Stimulated activated CD8-positive, alpha-beta memory T cell treated with anti-CD3 and anti-CD28 coated beads, Interleukin-12 subunit alpha, Interleukin-12 subunit beta, amount 100 ng/mL, for 24 hours (primary cell): ENCODE measurements around the gene LSMEM2.
A peak's percentile ranks its signal among the peaks of the same experiment; 100 is the strongest.
"Not testable (repeated sequence)": the region's sequence is repeated elsewhere in the genome, so short reads cannot be mapped to it uniquely, and the experiment has no call there.

Experiments
- DNase-seq: peaks from one replicate; pipeline ENCODE4 v3.0.0-alpha.2; 2020; ENCODE audit errors: extremely low read depth

The LSMEM2 gene

DNA sequence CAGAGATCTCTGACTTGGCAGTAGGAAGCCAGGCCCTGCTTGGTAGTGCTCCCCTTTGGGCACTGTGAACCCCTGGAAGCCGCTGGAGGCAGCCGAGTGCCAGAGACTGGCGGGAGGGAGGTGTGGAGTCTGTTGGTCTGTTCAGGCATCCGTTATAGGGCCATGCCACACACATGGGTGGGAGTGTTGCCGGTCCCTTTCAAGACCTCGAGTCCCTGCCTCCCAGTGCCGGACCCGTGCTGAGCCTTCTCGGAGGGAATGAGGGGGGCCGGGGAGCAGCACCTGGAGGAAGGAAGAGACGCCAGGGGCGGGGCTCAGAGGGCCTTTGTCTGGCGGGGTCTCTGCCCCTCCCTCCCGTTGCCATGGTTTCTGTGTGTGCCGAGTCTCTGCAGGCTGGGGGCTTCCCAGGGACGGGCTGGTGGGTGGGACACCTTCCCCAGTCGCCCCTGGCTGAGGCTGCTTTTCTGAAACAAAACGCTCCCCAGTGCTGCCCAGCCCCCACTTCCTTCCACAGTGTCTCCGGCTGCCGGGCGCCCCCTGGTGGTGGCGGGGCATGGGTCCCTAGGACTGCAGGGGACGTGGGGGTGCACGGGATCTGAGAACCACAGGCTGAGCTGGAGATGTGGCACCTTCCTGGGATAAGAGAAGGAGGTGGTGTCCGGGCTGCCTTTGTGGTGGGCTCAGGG is 32.9 kb upstream of the LSMEM2 start:
- peak; percentile 83 for DNase-seq

GRCh38 chr3:50246517-50246954 is 32.4 kb upstream of the LSMEM2 start:
- DNase-seq = peak; percentile 69

- no peak for DNase-seq
Observed at GRCh38 chr3:50248387-50248786, 30.5 kb upstream of the LSMEM2 start.

- DNase-seq = no peak
Observed at GRCh38 chr3:50249457-50249856, 29.4 kb upstream of the LSMEM2 start.

GRCh38 chr3:50250514-50250913 is 28.4 kb upstream of the LSMEM2 start:
- DNase-seq = no peak

DNA sequence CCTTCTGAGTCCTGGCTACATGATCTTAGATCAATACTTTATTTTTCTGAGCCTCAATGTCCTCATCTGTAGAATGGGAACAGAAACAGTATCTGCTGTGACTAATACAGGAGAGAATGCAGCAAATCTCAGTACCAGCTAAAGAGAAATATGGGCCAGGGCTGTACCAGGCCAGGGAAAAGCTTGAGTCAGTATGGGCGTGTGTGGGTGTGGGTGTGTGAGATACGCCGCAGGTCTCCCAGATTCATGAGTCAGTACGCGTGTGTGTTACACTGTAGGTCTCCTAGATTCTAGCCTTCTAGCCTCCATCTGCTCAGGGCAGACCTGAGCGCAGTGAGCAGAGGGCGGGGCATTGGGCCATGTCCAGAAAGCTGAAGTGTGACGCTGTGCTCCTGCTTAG is 27.7 kb upstream of the LSMEM2 start:
- DNase-seq = no peak

- DNase-seq = no peak
Observed at GRCh38 chr3:50254577-50255250, 24.2 kb upstream of the LSMEM2 start.

GRCh38 chr3:50255251-50255615 is 23.7 kb upstream of the LSMEM2 start:
- DNase-seq = no peak

- no peak for DNase-seq
Observed at GRCh38 chr3:50256978-50257890, 21.7 kb upstream of the LSMEM2 start.

DNA sequence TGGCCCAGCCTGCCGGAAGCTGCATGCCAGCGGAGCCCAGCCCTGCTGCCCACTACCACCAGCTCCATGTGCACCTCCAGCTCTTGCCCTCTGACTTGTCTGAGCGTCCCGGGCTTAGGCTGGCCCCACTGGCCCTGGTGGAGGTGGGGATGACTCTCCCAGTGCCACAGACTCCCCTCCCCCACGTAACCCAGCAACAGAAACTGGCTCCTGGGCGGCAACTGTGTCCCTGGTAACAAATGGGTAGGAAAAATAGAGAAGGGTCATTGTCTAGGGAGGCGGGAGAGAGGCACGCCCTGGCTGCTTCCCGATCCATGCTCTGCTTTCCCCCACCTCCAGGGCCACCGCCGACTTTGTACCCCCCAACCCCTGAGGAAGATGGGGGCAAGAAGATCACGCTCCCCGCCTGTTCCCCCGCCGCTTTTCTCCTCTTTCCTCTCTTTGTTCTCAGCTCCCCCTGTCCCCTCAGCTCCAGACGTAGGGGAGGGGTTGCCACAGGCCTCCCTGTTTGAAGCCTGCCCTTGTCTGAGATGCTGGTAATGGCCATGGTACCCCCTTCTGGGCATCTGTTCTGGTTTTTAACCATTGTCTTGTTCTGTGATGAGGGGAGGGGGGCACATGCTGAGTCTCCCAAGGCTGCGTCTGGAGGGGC is 20.7 kb upstream of the LSMEM2 start:
- no peak for DNase-seq

GRCh38 chr3:50258979-50259378 is 19.9 kb upstream of the LSMEM2 start:
- DNase-seq = no peak

GRCh38 chr3:50259432-50260026 is 19.4 kb upstream of the LSMEM2 start:
- DNase-seq = no peak

DNA sequence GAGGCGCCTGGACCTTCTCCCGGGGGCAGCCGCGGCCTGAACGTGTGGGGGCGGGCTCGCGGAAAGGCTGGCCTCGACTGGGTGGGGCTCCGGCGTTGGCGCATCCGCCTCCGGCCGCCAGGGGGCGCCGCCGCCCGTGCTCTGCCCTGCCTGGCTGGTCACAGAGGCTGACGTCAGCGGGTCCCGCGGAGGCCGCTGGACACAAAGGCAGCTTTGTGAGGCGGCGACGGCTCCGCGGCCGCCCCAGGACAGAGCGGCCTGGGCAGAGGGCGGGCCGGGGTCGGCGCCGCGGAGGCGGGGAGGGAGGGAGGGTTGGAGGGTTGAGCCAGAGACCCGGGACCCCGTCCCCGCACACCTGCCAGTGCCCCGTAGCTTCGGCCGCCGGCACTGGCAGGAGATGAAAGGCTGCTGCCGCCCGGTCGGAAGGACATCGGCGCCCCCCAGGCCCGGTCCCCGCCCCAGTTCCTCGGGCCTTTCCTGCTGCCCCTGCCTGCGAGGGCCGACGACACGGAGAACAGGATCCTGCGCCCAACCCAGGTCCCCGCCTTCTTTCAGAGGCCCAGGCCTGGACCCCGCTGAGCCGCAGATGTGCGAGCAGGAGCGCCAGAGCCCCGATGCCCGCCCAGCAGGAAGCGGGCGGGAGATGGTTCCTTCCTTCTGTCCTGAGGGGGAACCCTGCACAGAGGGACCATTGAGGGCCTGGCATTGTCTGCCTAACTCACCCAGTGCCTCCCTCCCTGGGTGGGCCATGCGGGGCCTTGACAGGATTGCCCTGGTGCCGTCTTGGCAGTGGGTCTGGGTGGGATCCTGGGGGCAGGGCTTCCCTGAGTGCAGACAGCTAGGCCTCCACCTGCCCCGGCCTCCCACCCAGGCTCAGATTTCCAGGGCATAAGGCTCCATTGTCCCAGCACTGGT is 18.6 kb upstream of the LSMEM2 start:
- DNase-seq = peak; percentile 58

GRCh38 chr3:50260942-50261441 is 17.9 kb upstream of the LSMEM2 start:
- DNase-seq = no peak

DNA sequence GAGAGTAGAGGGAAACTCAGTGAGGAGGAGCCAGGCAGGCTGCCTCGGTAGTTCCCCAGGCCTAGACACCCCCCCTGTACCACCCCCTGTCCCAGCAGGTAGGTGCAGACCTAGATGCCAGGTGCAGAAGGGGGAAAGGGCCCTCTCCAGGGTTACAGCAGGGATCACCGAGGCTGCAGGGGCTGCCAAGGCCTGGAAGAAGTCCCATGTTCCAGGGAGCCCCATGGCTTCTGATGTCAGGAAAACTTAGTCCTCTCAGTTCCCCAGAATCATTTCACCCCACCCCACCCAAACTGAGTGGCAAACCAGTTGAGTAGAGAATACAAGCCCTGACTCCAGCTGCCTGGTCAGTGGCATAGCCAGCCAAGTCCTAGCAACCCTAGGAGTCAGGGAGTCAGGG is 17.4 kb upstream of the LSMEM2 start:
- DNase-seq = no peak

GRCh38 chr3:50262200-50262599 is 16.7 kb upstream of the LSMEM2 start:
- DNase-seq = not testable (repeated sequence)

- no peak for DNase-seq
Observed at GRCh38 chr3:50262778-50263177, 16.1 kb upstream of the LSMEM2 start.

DNA sequence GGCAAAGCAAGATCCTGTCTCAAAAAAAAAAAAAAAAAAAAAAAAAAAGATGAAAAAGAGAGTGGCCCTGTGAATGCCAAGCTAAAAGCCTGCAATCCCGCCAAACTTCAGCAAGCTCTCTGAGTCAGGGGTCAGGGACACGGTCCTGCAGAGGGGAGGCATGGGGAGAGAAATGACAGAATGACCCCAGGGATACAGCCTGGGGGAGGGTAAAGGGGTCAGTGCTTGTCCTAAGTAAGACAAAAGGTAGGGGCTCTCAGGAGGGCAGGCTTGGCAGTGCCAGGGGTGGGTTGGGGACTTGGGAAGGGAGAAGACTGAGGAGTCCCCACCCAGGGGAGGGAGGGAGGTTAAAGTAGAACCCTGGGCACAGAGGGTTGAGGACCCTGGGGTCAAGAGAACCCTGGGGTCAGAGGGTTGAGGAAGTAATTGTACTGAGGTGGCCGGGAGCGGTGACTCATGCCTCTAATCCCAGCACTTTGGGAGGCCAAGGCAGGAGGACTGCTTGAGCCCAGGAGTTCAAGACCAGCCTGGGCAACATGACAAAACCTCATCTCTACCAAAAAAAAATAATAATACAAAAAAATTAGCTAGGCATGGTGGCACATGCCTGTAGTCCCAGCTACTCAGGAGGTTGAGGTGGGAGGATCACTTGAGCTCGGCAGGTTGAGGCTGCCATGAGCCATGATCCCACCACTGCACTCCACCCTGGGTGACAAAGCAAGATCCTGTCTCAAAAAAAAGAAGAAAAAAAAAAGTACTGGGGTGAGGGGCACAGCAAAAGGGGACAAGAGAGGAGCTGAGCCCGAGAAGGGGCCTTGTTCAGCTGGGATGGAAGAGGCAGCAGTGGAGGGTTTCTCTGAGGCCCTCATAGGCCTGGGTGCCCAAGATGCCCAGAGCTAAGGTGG is 15.2 kb upstream of the LSMEM2 start:
- DNase-seq = no peak

GRCh38 chr3:50264383-50264963 is 14.4 kb upstream of the LSMEM2 start:
- no peak for DNase-seq
